ENCODE data around the gene SPSB2.

DNA sequence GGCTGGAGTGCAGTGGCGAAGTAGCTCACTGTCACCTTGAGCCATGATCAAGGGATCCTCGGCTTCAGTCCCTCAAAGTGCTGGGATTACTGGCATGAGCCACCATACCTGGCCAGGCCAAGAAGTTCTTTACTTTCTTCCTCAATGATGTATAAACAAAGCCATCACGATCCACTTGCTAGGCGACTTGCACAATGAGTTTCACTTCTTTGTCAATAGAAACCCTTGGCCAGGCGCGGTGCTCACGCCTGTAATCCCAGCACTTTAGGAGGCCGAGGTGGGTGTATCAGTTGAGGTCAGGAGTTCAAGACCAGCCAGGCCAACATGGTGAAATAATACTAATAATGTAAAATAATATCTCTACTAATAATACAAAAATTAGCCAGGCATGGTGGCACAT, 14.4 kb upstream of the SPSB2 start:
- TF ChIP-seq, protein P1, sequence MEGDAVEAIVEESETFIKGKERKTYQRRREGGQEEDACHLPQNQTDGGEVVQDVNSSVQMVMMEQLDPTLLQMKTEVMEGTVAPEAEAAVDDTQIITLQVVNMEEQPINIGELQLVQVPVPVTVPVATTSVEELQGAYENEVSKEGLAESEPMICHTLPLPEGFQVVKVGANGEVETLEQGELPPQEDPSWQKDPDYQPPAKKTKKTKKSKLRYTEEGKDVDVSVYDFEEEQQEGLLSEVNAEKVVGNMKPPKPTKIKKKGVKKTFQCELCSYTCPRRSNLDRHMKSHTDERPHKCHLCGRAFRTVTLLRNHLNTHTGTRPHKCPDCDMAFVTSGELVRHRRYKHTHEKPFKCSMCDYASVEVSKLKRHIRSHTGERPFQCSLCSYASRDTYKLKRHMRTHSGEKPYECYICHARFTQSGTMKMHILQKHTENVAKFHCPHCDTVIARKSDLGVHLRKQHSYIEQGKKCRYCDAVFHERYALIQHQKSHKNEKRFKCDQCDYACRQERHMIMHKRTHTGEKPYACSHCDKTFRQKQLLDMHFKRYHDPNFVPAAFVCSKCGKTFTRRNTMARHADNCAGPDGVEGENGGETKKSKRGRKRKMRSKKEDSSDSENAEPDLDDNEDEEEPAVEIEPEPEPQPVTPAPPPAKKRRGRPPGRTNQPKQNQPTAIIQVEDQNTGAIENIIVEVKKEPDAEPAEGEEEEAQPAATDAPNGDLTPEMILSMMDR (IDR thresholded peaks at IDR 0.05; ENCODE audit: low read depth, low read length), result no peak
- no peak for TF ChIP-seq EZH2phosphoT487 (IDR thresholded peaks at IDR 0.05; ENCODE audit: low read depth)
